WTC11 (cell line): Measurements from ENCODE around the gene NUDT17. TPM values are rescaled to one million over a fixed set of nuclear protein-coding genes. Genes with fewer than 3 reads are reported as not detected.
A peak's percentile ranks its signal among the peaks of the same experiment; 100 is the strongest.

Experiments used
- ATAC-seq: fragments of 200-7000 bp; cut with Tn5 transposase; 2 replicates; pipeline ENCODE4 v1.10.0; 2021; ENCODE audit warnings: mild to moderate bottlenecking, moderate library complexity
- CTCF ChIA-PET: fragments of 300-600 bp; sonication (Branson Sonifier 250); formaldehyde crosslinking; loops from one replicate; lab custom pipeline; 2021; ENCODE audit warnings: antibody characterized with exemption; lab: Charles Lee
- POLR2A ChIA-PET: fragments of 350-600 bp; sonication (Branson Sonifier 250); formaldehyde crosslinking; loops from one replicate; lab custom pipeline; 2021; ENCODE audit warnings: antibody characterized with exemption; lab: Charles Lee
- DNase-seq: peaks from one replicate; pipeline ENCODE4 v3.0.0; 2021; ENCODE audit warnings: low spot score
- H3K27ac Mint-ChIP-seq: 2 replicates; pipeline ENCODE4 v1.8.0; 2021; ENCODE audit warnings: mixed read lengths
- H3K27me3 Mint-ChIP-seq: 2 replicates; pipeline ENCODE4 v1.8.0; 2021; ENCODE audit warnings: low read depth, mild to moderate bottlenecking, moderate library complexity, mixed read lengths
- H3K36me3 Mint-ChIP-seq: 2 replicates; pipeline ENCODE4 v1.8.0; 2021; ENCODE audit warnings: mixed read lengths
- H3K4me1 Mint-ChIP-seq: 2 replicates; pipeline ENCODE4 v1.8.0; 2022; ENCODE audit warnings: mixed read lengths
- H3K4me3 Mint-ChIP-seq: 2 replicates; pipeline ENCODE4 v1.8.0; 2021; ENCODE audit warnings: mild to moderate bottlenecking, moderate library complexity, mixed read lengths
- H3K9me3 Mint-ChIP-seq: 2 replicates; pipeline ENCODE4 v1.8.0; 2021; ENCODE audit warnings: mixed read lengths
- ARID4B ChIP-seq: sonication (generic); formaldehyde crosslinking; IDR thresholded peaks from 2 replicates; pipeline ENCODE4 v1.8.0; 2023; ENCODE audit warnings: missing genetic modification reagents, mild to moderate bottlenecking, borderline replicate concordance
- CBFB ChIP-seq: sonication (generic); formaldehyde crosslinking; IDR thresholded peaks from 2 replicates; pipeline ENCODE4 v1.8.1; 2022; ENCODE audit warnings: mild to moderate bottlenecking, low read depth, missing genetic modification reagents
- ETV6 ChIP-seq: sonication (generic); formaldehyde crosslinking; IDR thresholded peaks from 2 replicates; pipeline ENCODE4 v1.8.1; 2022; ENCODE audit warnings: mild to moderate bottlenecking, missing genetic modification reagents
- FOXJ3 ChIP-seq: sonication (generic); formaldehyde crosslinking; IDR thresholded peaks from 2 replicates; pipeline ENCODE4 v1.9.0; 2021; ENCODE audit warnings: missing genetic modification reagents, mild to moderate bottlenecking, borderline replicate concordance
- HMGXB4 ChIP-seq: sonication (generic); formaldehyde crosslinking; IDR thresholded peaks from 2 replicates; pipeline ENCODE4 v1.8.1; 2023; ENCODE audit warnings: mild to moderate bottlenecking, moderate library complexity, missing genetic modification reagents
- PRDM15 ChIP-seq: sonication (generic); formaldehyde crosslinking; IDR thresholded peaks from 2 replicates; pipeline ENCODE4 v1.8.0; 2022; ENCODE audit warnings: missing genetic modification reagents
- RELA ChIP-seq: sonication (generic); formaldehyde crosslinking; IDR thresholded peaks from 2 replicates; pipeline ENCODE4 v1.8.1; 2022; ENCODE audit warnings: missing genetic modification reagents, mild to moderate bottlenecking, borderline replicate concordance
- RORB ChIP-seq: fragments of 250-450 bp; sonication (Bioruptor Pico); IDR thresholded peaks from 2 replicates; pipeline ENCODE4 v1.9.0; 2021; ENCODE audit warnings: mild to moderate bottlenecking
- SOX15 ChIP-seq: fragments of 250-450 bp; sonication (Bioruptor Pico); IDR thresholded peaks from 2 replicates; pipeline ENCODE4 v1.9.0; 2021; ENCODE audit warnings: mild to moderate bottlenecking
- SP1 ChIP-seq: sonication (generic); formaldehyde crosslinking; conservative IDR thresholded peaks from 2 replicates; pipeline ENCODE4 v1.8.1; 2022; ENCODE audit warnings: missing genetic modification reagents
- total RNA-seq: library from RNA; stranded (reverse); gene quantifications from 3 replicates; pipeline ENCODE4 v1.2.3, GENCODE V29; 2021
- TF ChIP-seq, protein P1 (sequence below): sonication (generic); formaldehyde crosslinking; IDR thresholded peaks from 2 replicates; pipeline ENCODE4 v1.8.1; 2022; ENCODE audit warnings: mild to moderate bottlenecking, moderate library complexity, missing genetic modification reagents
- TF ChIP-seq, protein P2 (sequence below): sonication (generic); formaldehyde crosslinking; IDR thresholded peaks from 2 replicates; pipeline ENCODE4 v1.8.1; 2023; ENCODE audit warnings: mild to moderate bottlenecking, missing genetic modification reagents

The NUDT17 gene
- total RNA-seq, 1 experiment from 2014 or later, result 2.7 TPM

- Mint-ChIP-seq H3K36me3 (peaks cover 35% of the 10 kb centered on the region), H3K4me1 (peaks cover 17% of the 10 kb centered on the region), H3K4me3 (peak overlapping the region; percentile 98), H3K27ac (peak overlapping the region; percentile 92), H3K9me3 (peaks cover 5% of the 10 kb centered on the region), H3K27me3 (no peaks in the 10 kb centered on the region)
- ATAC-seq (peak; percentile 74), DNase-seq (peak; percentile 89)
- TF ChIP-seq, protein P1, sequence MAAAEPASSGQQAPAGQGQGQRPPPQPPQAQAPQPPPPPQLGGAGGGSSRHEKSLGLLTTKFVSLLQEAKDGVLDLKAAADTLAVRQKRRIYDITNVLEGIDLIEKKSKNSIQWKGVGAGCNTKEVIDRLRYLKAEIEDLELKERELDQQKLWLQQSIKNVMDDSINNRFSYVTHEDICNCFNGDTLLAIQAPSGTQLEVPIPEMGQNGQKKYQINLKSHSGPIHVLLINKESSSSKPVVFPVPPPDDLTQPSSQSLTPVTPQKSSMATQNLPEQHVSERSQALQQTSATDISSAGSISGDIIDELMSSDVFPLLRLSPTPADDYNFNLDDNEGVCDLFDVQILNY (CRISPR knock-in tag), result 0 out of 2 replicates have a peak, but pooled peaks have one; percentile 73
- TF ChIP-seq PRDM15 (CRISPR knock-in tag) (peak; percentile 34; the same call in 1 of the 2 replicates), ETV6 (no peak), ARID4B (CRISPR knock-in tag) (0 out of 2 replicates have a peak, but pooled peaks have one; percentile 12), HMGXB4 (CRISPR knock-in tag) (peak; percentile 73; the same call in 1 of the 2 replicates), SP1 (CRISPR knock-in tag) (peak; percentile 3), SOX15 (no peak)
- POLR2A ChIA-PET, result interaction anchor here (0.6 to 3.1 kb wide), 19 partner anchors 10 to 192 kb away, joined by 3 to 48 read pairs (median 10); partner anchors contain the start of genes ANKRD34A, ANKRD35, LIX1L and NUDT17
- CTCF ChIA-PET, result interaction anchor here (0.6 to 5.3 kb wide), 20 partner anchors 13 to 188 kb away, joined by 3 to 254 read pairs (median 10); partner anchors contain the start of genes ANKRD34A, ANKRD35, ITGA10 and LIX1L
Measured at GRCh38 chr1:145859491-145860023, 14.1 kb downstream of the NUDT17 start.

GRCh38 chr1:145863282-145864018, 18.0 kb downstream of the NUDT17 start:
- Mint-ChIP-seq H3K27me3 (no peaks in the 10 kb centered on the region), H3K4me3 (no peak overlapping the region), H3K27ac (no peak overlapping the region), H3K36me3 (peaks cover 2% of the 10 kb centered on the region; the same call in 1 of the 2 replicates), H3K9me3 (no peaks in the 10 kb centered on the region), H3K4me1 (peaks cover 24% of the 10 kb centered on the region)
- TF ChIP-seq, protein P2, sequence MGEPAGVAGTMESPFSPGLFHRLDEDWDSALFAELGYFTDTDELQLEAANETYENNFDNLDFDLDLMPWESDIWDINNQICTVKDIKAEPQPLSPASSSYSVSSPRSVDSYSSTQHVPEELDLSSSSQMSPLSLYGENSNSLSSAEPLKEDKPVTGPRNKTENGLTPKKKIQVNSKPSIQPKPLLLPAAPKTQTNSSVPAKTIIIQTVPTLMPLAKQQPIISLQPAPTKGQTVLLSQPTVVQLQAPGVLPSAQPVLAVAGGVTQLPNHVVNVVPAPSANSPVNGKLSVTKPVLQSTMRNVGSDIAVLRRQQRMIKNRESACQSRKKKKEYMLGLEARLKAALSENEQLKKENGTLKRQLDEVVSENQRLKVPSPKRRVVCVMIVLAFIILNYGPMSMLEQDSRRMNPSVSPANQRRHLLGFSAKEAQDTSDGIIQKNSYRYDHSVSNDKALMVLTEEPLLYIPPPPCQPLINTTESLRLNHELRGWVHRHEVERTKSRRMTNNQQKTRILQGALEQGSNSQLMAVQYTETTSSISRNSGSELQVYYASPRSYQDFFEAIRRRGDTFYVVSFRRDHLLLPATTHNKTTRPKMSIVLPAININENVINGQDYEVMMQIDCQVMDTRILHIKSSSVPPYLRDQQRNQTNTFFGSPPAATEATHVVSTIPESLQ (CRISPR knock-in tag), result no peak
- TF ChIP-seq FOXJ3 (no peak), CBFB (no peak), RELA (CRISPR knock-in tag) (no peak), RORB (CRISPR knock-in tag) (no peak)
- ChIA-PET POLR2A (interaction anchor here (1.1 kb wide), 1 partner anchor 9 kb away, joined by 3 read pairs; no protein-coding TSS in a partner anchor), CTCF (interaction anchor here (0.6 to 1.9 kb wide), 6 partner anchors 9 to 123 kb away, joined by 3 to 5 read pairs (median 4); partner anchors contain the start of gene NUDT17)
- no peak for ATAC-seq
- no peak for DNase-seq
